ENCODE data around the gene DPY30.

Gene DPY30

DNA sequence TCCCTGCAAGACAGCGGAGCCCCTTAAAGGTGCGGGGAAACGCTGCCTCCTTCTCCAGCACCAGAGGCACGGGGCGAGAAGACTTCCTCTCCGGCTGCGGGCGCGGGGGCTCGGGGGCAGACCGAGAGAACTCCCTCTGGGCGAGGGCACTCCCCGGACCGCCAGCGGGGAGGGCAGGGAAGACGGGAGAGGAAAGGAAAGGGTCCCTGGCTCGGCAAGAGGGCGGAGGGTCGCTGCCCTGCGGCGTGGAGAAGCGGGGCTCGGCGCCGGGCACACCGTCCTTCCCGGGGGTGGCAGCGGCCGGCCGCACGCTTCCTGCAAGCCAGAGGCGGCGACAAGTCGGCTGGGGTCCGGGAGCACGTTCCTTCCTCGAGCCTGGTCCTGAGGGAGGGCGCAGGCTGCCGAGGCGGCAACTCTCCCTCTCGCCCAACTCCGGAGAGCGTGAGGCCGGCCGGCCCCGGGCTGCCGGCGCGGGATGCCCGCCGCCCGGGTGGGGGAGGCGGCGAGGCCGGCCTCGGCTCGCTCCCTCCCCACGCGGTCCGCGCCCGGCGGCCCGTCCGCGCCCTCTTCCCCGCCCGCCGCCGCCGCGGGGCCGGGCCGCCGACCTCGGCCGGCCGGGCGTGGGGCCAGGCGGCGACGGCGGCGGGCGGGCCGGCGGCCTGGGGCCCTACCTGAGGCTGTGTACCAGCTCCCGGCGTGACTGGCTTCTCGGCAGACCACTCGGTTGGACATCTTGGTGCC lies 29.9 kb downstream of the DPY30 start:
- peak; percentile 22 for DNase-seq (ENCODE audit: low spot score)

GRCh38 chr2:32008805-32009515 lies 30.6 kb downstream of the DPY30 start:
- DNase-seq (ENCODE audit: low spot score), result peak; percentile 3

GRCh38 chr2:32007121-32007391 lies 32.5 kb downstream of the DPY30 start:
- no peak for DNase-seq (ENCODE audit: low spot score)

DNA sequence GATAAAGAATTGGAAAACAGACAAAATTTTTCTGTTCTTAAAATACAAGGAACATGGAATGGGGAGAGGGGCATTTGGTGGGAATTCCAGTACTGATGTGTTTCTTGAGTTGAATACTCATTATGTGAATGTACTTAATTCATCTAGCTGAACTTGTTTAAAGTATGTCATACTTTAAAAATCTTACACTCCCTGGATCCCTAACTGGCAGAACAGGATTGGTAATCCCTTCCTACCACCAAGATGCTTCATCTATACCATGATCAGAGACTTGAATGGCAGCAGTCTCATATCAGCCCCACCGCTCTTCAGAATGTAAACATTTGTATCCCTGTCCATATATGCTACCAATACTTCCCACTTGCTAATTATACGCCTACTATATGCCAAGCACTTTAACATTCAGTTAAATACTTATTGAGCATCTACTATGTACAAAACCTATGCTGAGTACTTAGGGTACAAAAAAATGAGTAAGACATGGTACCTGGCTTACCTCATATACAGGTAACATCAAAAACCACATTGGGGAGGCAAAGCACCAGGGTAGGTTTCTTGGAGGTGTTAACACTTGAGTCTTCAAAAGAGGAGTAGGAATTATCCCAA lies 34.1 kb downstream of the DPY30 start:
- DNase-seq (ENCODE audit: low spot score), result no peak

GRCh38 chr2:32003791-32004190 lies 35.8 kb downstream of the DPY30 start:
- DNase-seq (ENCODE audit: low spot score), result no peak

DNA sequence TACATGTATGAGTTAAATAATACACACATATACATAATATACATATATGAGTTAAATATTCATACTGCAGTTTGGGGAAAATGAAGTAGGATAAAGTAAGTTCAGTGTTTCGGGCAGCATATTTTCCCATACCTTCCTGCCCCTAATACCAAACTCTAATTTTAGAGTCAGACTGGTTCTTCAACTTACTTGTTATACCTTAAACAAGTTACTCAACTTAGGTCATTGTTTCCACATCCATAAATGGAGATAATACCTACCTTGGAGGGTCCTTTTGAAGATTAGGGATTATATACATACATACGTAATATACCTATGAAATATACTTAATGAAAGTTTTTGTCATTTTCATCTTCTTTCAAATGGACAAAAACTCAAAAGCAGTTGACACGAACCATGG lies 37.2 kb downstream of the DPY30 start:
- no peak for DNase-seq (ENCODE audit: low spot score)

GRCh38 chr2:31999438-31999837 lies 40.2 kb downstream of the DPY30 start:
- DNase-seq (ENCODE audit: low spot score), result no peak

DNA sequence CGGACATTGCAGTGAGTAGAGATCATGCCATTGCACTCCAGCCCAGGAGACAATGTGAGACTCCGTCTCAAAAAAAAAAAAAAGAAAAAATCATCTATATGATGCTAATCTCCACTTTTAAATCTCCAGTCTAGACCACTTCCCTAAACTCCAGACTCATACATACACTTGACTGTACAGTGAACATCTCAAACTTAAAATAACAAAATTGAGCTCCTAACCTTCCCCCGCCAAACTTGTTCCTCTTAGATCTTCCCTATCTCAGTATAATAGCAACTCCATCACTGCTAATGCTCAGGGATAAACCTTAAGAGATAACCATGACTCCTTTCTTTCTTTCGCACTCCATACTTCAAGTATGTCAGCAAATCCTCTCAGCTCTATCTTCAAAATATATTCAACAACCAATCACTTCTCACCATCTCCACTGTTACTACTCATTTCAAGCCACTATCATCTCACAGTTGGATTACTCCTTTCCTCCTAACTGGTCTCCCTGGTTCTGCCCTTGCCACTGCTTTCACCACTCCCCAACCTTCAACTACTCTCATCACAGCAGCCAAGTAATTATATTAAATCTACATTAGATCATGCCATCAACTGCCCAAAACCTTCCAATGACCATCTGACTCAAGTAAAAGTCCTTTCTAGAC lies 40.7 kb downstream of the DPY30 start:
- no peak for DNase-seq (ENCODE audit: low spot score)

GRCh38 chr2:31997653-31998052 lies 42.0 kb downstream of the DPY30 start:
- DNase-seq (ENCODE audit: low spot score), result no peak

DNA sequence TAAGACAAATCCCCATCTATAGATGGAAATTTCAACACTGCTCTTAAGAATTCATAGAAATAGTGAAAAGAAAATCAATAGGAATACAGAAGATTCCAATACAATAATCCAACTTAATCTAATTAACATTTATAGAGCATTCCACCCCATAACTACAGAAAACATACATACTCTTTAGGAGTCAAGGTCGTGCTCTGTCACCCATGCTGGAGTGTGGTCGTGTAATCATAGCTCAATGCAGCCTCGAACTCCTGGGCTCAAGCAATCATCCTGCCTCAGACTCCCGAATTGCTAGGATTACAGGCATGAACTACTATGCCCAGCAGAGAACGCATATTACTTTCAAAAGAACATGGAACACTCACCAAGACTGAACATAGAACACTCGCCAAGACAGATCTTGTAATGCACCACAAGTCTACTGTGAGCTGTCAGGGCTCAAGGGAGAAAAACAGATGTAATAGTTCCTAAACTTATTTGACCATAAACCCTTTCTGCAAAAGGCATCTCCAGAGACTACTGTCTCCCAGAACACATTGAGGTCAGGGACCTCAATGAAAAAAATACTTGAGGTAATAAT lies 42.9 kb downstream of the DPY30 start:
- DNase-seq (ENCODE audit: low spot score), result no peak

DNA sequence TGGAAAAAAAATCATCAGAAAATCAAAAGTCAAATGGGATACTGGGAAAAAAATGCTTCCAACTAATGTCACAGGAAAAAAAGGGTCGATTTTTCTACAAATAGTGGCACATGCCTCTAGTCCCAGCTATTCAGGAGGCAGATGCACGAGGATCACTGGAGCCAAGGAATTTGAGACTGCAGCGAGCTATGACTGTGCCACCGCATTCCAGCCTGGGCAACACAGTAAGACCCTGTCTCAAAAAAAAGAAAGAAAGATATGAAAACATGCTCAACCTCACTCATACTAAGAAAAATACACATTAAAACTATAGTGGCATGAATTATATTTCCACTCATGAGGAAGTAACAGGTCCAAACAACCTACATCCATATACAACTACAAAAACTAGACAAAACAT lies 46.7 kb downstream of the DPY30 start:
- no peak for DNase-seq (ENCODE audit: low spot score)

GRCh38 chr2:31992025-31992579 lies 47.5 kb downstream of the DPY30 start:
- DNase-seq (ENCODE audit: low spot score), result no peak

DNA sequence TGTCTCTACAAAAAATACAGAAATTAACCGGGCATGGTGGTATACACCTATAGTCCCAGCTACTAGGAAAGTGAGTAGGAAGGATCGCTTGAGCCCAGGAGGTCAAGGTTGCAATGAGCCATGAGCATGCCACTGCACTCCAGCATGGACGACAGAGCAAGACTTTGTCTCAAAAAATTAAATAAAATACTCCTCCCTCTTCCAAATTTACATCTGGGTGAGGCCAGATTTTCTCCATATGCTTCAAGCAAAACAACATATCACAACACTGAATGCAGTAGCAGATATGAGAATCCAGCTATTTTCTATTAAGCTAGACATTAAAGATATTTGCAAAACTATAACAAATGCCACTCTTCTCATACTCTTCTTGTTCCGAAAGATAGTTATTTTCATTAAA lies 49.7 kb downstream of the DPY30 start:
- no peak for DNase-seq (ENCODE audit: low spot score)

DNA sequence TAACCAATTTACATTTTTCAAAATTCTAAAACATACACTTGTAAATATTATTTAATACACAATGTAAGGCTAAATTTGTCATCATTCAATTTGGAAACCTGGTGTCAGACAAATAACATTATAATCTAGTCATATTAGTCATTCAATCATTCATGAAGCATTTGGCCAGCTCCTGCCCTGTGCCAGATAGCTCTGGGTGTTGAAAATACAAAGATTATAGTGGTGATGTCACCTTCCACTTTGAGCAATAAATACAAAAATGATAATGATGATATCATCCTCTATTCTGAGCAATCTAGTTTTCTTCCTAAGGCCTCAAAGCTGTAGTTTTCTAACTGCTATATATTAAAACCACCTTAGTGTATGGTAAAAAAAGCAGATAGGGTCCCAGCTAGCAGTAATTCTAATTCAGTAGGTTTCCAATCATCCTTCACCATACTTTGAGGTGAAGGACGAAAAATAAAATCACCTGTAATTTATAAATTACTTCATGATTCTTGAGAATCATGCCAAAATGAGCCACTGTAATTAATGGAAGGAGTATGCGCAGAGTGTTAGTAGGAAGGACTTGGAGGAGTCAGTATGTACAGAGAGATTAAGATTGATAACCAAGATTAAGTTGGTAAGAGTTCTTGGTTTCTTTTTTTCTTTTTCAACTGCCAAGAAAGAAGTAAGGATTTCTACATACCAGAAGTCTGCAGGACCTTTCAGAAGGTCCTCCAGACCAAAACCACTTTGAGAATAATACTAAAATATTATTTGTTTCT lies 52.0 kb downstream of the DPY30 start:
- no peak for DNase-seq (ENCODE audit: low spot score)

- no peak for DNase-seq (ENCODE audit: low spot score)
Measured at GRCh38 chr2:31986906-31987305, 52.7 kb downstream of the DPY30 start.

DNA sequence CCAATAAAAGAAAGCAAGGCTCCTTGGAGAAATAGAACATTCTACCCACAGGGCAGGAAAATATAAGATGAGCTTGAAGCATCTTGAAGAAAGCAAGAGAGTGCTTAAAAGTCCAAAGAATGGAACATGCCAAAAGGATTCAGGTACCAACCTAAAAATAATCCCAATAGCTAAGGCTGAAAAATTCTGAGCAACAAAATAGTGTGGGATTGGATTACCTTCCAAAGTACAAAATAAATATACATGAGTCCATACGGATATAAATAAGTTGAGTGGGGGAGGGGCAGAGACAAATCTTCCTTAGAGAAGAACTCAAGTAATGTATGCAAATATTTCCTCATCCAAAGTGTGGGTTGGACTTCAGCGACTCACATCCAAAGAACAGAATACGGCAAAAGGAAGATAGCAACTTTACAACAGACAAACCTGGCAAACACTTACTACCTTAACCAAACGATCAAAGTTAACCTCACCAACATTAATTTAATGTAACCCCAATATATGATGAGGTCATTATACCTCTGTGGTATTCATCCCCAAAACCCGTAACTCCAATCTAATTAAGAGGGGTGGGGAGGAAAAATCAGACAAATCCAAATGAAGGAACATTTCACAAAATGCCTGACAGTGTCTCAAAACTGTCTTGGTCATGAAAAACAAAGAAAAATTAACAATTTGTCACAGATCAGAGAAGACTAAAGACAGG lies 55.7 kb downstream of the DPY30 start:
- DNase-seq (ENCODE audit: low spot score), result no peak

GRCh38 chr2:31980674-31981356 lies 58.8 kb downstream of the DPY30 start:
- no peak for DNase-seq (ENCODE audit: low spot score)

GRCh38 chr2:31979956-31980355 lies 59.6 kb downstream of the DPY30 start:
- DNase-seq (ENCODE audit: low spot score), result no peak

- DNase-seq (ENCODE audit: low spot score), result no peak
Measured at GRCh38 chr2:31979018-31979417, 60.6 kb downstream of the DPY30 start.

- no peak for DNase-seq (ENCODE audit: low spot score)
Measured at GRCh38 chr2:31978436-31978835, 61.2 kb downstream of the DPY30 start.

Data from CD4-positive, alpha-beta T cell treated with Interleukin-6 at 100 ng/mL for 8 hours (primary cell).